Cardiac fibroblast (primary cell): ENCODE results near the gene ZNF791.
"Not testable (repeated sequence)": the region's sequence is repeated elsewhere in the genome, so short reads cannot be mapped to it uniquely, and the experiment has no call there.

Experiments used
- DNase-seq, 2 donors: peaks; one replicate each; pipeline versions ENCODE4 v3.0.0 to v3.0.0-alpha.2; 2010; ENCODE audit warnings: low read depth in 2 of 2
- H3K4me3 ChIP-seq, 2 donors: replicated peaks in 1 of 2; 1 replicate in 1 of 2; 2 replicates in 1 of 2; pipeline ENCODE4 v1.5.1; 2011; ENCODE audit warnings: low read depth in 2 of 2, low read length in 2 of 2, mild to moderate bottlenecking in 2 of 2, moderate library complexity in 1 of 2
- CTCF ChIP-seq: IDR thresholded peaks from one replicate; pipeline ENCODE4 v1.5.1; 2011; ENCODE audit warnings: low read depth, mild to moderate bottlenecking, low read length, inconsistent platforms

Gene ZNF791

GRCh38 chr19:12672744-12673143 lies 62.0 kb downstream of the ZNF791 start:
- no peak for DNase-seq
- no peak for TF ChIP-seq CTCF
- no peak overlapping the region for H3K4me3 ChIP-seq

DNA sequence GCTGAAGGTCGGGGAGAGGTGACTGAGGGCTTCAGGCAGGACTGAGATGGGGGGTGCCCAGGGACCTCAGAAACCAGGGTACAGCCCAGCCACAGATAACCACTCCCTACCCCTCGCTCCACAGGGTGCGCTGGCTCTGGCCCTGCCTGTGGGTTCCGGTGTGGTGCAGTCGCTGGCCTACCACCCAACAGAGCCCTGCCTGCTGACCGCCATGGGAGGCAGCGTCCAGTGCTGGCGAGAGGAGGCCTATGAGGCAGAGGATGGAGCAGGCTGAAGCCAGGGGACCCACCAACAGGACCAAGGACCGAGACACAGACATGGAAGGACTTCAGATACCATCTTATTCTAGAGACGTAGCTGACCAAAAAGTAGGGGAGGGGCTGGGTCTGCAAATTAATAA lies 64.7 kb downstream of the ZNF791 start:
- TF ChIP-seq CTCF = no peak
- no peak overlapping the region for H3K4me3 ChIP-seq
- DNase-seq = no peak

- no peak for DNase-seq
- H3K4me3 ChIP-seq = no peak overlapping the region
- no peak for TF ChIP-seq CTCF
Measured at GRCh38 chr19:12675940-12676339, 65.2 kb downstream of the ZNF791 start.

- no peak overlapping the region for H3K4me3 ChIP-seq
- TF ChIP-seq CTCF = peak; percentile 88
- peak; percentile 82 to 84 for DNase-seq
Measured at GRCh38 chr19:12676384-12676792, 65.7 kb downstream of the ZNF791 start.

DNA sequence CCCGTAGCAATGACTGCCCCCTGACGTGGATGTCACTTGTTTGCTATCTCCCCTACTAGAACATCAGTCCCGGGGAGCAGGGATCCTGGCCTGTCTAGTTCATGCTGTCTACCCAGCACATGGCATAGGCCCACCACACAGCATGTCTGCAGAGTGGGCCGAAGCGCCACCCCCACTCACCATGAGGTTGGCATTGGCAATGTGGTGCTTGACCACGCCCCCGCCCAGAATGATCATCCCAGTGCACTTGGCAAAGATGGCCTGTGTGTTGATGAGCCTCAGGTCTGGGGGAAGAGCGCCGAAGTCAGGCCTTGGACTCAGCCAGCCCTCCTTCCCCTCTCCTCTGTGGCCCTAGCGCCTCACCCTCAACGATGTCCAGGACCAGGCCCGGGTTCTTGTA lies 66.2 kb downstream of the ZNF791 start:
- no peak for DNase-seq
- no peak overlapping the region for H3K4me3 ChIP-seq
- no peak for TF ChIP-seq CTCF

DNA sequence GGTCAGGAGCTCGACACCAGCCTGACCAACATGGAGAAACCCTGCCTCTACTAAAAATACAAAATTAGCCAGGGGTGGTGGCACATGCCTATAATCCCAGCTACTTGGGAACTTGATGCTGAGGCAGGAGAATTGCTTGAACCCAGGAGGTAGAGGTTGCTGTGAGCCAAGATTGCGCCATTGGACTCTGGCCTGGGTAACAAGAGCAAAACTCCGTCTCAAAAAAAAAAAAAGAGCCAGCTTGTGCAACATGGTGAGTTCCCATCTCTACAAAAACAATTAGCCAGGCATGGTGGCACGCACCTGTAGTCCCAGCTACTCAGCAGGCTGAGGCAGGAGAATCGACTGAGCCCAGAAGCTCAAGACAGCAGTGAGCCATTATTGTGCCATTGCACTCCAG lies 67.3 kb downstream of the ZNF791 start:
- not testable (repeated sequence) for H3K4me3 ChIP-seq, DNase-seq

DNA sequence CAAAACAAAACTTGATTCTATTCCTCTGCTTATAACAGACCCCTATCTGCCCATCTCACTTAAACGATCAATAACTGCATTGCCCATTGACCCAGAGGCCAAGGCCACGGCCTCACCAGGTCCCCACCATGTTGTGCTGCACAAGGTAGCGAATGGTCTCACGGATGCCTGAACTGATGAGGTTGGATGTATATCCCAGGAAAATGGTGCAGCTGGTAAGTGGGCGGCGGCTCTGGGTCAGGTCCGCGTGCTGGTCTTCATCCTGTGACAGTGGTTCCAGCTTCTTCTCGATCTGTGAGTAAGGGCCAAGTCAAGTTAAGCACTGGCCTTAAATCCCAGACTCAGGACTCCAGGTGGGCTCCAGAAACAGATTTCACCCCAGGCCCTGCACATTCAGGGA lies 69.3 kb downstream of the ZNF791 start:
- no peak overlapping the region for H3K4me3 ChIP-seq
- DNase-seq = no peak
- TF ChIP-seq CTCF = no peak
